Activated CD4-positive, alpha-beta T cell treated with anti-CD3 and anti-CD28 coated beads, Interleukin-2, amount 50 U/mL, for 4 hours (primary cell): ENCODE results near the gene CACNA2D4.

Experiments
- DNase-seq, 2 experiments: peaks; one replicate each; pipeline ENCODE4 v3.0.0-alpha.2; 2020

Gene CACNA2D4

GRCh38 chr12:1885599-1886245 is 32.7 kb downstream of the CACNA2D4 start:
- no peak for DNase-seq

- DNase-seq = no peak
Observed at GRCh38 chr12:1885082-1885596, 33.3 kb downstream of the CACNA2D4 start.

GRCh38 chr12:1884651-1885050 is 33.8 kb downstream of the CACNA2D4 start:
- DNase-seq = no peak

GRCh38 chr12:1883513-1883912 is 34.9 kb downstream of the CACNA2D4 start:
- DNase-seq = no peak

GRCh38 chr12:1882850-1883470 is 35.5 kb downstream of the CACNA2D4 start:
- no peak for DNase-seq

GRCh38 chr12:1882405-1882804 is 36.0 kb downstream of the CACNA2D4 start:
- DNase-seq = no peak

- no peak for DNase-seq
Observed at GRCh38 chr12:1881936-1882335, 36.5 kb downstream of the CACNA2D4 start.

GRCh38 chr12:1881301-1881700 is 37.2 kb downstream of the CACNA2D4 start:
- no peak for DNase-seq

GRCh38 chr12:1880876-1881275 is 37.6 kb downstream of the CACNA2D4 start:
- no peak for DNase-seq

GRCh38 chr12:1880153-1880845 is 38.2 kb downstream of the CACNA2D4 start:
- no peak for DNase-seq

- no peak for DNase-seq
Observed at GRCh38 chr12:1879633-1880032, 38.8 kb downstream of the CACNA2D4 start.

- no peak for DNase-seq
Observed at GRCh38 chr12:1878695-1879094, 39.8 kb downstream of the CACNA2D4 start.

- DNase-seq = no peak
Observed at GRCh38 chr12:1878214-1878613, 40.2 kb downstream of the CACNA2D4 start.

- no peak for DNase-seq
Observed at GRCh38 chr12:1877169-1877878, 41.1 kb downstream of the CACNA2D4 start.

- no peak for DNase-seq
Observed at GRCh38 chr12:1876086-1876485, 42.4 kb downstream of the CACNA2D4 start.

GRCh38 chr12:1875608-1876007 is 42.8 kb downstream of the CACNA2D4 start:
- DNase-seq = no peak

GRCh38 chr12:1873531-1874510 is 44.6 kb downstream of the CACNA2D4 start:
- no peak for DNase-seq

GRCh38 chr12:1872448-1872847 is 46.0 kb downstream of the CACNA2D4 start:
- no peak for DNase-seq

GRCh38 chr12:1872001-1872400 is 46.5 kb downstream of the CACNA2D4 start:
- no peak for DNase-seq

GRCh38 chr12:1870998-1871917 is 47.2 kb downstream of the CACNA2D4 start:
- DNase-seq = no peak

GRCh38 chr12:1870086-1870485 is 48.4 kb downstream of the CACNA2D4 start:
- no peak for DNase-seq
